Measurements from ENCODE around the gene C3orf52.
A peak's percentile ranks its signal among the peaks of the same experiment; 100 is the strongest.

Gene C3orf52

DNA sequence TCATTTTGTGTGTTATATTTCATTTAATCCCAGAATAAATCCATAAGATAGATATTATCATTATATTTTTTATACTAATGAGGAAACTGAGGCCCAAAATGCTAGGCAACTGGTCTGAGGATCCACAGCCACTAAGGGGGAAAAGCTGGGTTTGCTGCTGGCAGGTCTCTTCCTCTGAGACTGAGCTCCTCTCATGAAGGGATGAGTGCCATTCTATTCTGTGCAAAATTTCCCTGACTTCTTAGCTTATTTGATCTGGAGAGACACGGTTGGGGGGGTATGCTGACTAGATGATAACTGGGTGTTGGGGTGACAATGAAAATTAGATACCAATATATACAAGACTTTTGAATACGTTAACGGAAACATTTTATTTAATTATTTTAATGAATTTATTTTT, 44.9 kb downstream of the C3orf52 start:
- TF ChIP-seq, protein P1, sequence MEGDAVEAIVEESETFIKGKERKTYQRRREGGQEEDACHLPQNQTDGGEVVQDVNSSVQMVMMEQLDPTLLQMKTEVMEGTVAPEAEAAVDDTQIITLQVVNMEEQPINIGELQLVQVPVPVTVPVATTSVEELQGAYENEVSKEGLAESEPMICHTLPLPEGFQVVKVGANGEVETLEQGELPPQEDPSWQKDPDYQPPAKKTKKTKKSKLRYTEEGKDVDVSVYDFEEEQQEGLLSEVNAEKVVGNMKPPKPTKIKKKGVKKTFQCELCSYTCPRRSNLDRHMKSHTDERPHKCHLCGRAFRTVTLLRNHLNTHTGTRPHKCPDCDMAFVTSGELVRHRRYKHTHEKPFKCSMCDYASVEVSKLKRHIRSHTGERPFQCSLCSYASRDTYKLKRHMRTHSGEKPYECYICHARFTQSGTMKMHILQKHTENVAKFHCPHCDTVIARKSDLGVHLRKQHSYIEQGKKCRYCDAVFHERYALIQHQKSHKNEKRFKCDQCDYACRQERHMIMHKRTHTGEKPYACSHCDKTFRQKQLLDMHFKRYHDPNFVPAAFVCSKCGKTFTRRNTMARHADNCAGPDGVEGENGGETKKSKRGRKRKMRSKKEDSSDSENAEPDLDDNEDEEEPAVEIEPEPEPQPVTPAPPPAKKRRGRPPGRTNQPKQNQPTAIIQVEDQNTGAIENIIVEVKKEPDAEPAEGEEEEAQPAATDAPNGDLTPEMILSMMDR (conservative IDR thresholded peaks at IDR 0.05; ENCODE audit: control insufficient read depth, insufficient read depth, low read depth, low read length): no peak
- no peak overlapping the region for H3K4me3 ChIP-seq (ENCODE audit: control insufficient read depth, low read depth, low read length)
- no peak for DNase-seq (ENCODE audit: low read depth)

DNA sequence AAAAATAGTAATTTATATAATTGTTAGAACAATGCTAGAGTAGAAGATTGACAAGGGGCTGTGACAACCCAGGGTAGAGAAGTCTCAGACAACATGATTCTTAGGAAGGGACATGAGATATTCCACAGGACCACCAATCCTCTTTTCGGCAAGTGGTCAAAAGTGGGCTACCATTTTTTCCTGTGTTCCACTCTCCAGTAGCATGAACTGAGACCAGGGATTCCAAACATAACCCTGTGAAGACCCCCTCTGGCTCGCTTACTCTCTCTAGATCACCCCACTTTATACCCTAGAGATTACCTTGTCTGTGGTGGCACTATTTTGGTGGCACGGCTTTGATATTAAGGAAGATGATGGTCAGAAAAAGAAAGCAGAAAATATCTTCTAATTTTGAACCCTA, 45.9 kb downstream of the C3orf52 start:
- no peak for DNase-seq (ENCODE audit: low read depth)
- TF ChIP-seq, protein P1 (conservative IDR thresholded peaks at IDR 0.05; ENCODE audit: control insufficient read depth, insufficient read depth, low read depth, low read length): no peak
- no peak overlapping the region for H3K4me3 ChIP-seq (ENCODE audit: control insufficient read depth, low read depth, low read length)

DNA sequence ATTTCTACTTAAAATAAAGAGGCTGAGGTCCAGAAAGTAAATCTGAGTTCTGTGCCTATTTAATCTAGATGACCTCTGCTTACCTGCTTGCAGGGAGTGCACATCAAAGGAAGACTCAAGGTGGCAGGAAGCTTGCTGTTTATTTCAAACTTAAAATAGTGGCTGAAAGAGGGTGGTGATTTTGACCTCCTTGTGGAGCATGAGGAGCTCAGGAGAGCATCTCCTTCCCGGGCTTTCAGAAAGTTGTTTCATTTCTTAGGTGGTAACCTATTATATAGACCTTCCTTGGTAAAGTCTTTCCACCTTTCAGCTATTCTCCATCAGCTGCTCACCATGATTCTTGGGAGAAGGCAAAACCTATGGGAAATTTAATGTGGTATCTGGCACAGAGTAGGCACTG, 46.4 kb downstream of the C3orf52 start:
- H3K4me3 ChIP-seq (ENCODE audit: control insufficient read depth, low read depth, low read length): no peak overlapping the region
- TF ChIP-seq, protein P1 (conservative IDR thresholded peaks at IDR 0.05; ENCODE audit: control insufficient read depth, insufficient read depth, low read depth, low read length): no peak
- DNase-seq (ENCODE audit: low read depth): no peak

DNA sequence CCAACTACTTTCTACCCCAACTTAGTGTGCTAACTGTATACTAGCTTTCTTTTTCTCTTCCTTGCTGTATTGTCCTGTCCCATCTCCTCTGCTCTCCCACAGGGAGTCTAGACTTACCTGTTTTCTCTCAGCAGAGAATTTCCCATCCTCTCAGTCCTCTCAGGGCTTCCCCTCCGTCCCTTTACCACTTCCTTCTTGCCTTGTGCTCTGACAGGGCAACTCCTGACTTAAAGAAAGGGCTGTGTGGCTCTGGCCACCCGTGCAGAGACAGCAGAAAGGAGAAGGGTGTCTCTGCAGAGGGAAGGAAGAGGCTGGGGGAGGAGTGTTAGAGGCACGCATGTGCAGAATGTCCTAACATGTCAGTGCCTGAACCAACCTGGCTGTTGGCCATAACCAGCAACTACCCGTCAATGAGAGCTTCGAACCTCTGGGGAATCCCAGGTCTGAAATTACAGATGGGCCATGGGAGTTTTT, 46.8 kb downstream of the C3orf52 start, which contains the start of gene GCSAM:
TSS of gene GCSAM (minus strand) at position 274 of the 474 bp plus-strand sequence. CDS start at position 146, 128 bp downstream.
- TF ChIP-seq, protein P1 (conservative IDR thresholded peaks at IDR 0.05; ENCODE audit: control insufficient read depth, insufficient read depth, low read depth, low read length): no peak
- no peak within 1 kb of the TSS for H3K4me3 ChIP-seq (ENCODE audit: control insufficient read depth, low read depth, low read length)
- no peak for DNase-seq (ENCODE audit: low read depth)

DNA sequence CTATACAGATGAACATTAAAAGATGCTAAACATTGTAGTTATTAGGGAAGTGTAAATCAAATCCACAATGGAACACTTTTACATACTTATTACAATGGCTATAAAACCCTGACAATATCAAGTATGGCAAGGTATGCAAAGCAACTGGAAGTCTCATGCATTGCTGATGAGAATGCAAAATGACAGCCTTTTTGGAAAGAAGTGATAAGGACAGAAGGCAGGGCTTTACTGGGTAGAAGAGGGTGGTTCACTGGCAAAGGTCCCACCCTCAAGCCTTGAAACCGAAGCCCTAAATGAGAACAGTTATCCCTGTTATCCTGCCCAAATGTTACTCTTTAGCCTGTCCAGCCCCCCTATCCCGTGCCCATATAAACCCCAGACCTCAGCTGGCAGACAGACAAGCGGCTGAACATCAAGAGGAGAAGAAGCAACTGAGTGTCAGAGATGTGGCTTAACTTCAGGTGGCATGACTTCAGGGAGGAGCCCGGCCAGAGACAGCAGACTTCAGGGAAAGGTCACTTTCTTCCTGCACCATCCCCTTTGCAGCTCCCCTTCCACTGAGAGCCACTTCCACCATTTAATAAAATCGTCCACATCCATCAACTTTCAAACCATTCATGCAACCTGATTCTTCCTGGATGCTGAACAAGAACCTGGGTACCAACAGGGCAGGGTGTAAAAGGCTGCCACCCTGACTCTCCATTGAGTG, 47.6 kb downstream of the C3orf52 start:
- no peak for DNase-seq (ENCODE audit: low read depth)
- H3K4me3 ChIP-seq (ENCODE audit: control insufficient read depth, low read depth, low read length): no peak overlapping the region
- TF ChIP-seq, protein P1 (conservative IDR thresholded peaks at IDR 0.05; ENCODE audit: control insufficient read depth, insufficient read depth, low read depth, low read length): no peak

DNA sequence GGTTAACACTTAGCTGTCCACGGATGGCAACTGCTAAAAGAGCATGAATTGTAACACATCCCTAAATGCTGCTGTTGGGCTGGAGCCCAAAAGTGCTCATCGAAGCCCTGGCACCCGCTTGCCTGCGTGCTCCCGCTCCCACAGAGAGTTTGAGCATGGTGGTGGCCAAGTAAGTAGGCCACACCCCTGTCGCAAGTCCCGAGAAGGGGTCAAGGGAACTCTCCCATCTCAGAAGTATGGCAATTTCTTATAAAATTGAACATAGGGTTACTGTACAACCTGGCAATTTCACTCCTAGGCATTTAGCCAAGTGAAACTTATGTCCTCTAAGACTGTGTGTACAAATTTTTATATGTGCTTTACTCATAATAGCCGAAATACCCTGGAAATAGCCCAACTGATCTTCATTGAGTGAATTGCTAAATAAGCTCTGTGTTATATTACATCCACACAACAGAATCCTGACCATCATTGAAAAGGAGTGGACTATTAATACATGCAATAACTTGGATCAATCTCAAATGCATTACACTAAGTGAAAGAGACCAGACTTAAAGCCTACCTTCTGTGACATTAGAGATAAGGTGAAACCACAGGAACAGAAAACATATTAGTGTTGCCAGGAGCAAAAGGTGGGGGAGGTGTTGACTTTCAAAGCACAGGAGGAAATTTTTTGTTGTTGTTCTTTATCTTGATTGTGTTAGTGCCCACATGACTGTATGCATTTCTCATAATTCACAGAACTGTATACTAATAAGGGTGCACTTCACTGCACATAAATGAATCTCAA, 48.3 kb downstream of the C3orf52 start:
- no peak overlapping the region for H3K4me3 ChIP-seq (ENCODE audit: control insufficient read depth, low read depth, low read length)
- peak; percentile 6 for DNase-seq (ENCODE audit: low read depth)
- TF ChIP-seq, protein P1 (conservative IDR thresholded peaks at IDR 0.05; ENCODE audit: control insufficient read depth, insufficient read depth, low read depth, low read length): no peak

Measured in fibroblast of mammary gland (primary cell).